ENCODE measurements around the gene SYT12.

Gene SYT12

GRCh38 chr11:67085617-67086016 is 62.7 kb downstream of the SYT12 start:
- Histone ChIP-seq H3K9ac (ENCODE audit: low read depth, low read length) (no peak overlapping the region), H3K27me3 (ENCODE audit: control insufficient read depth, insufficient read depth, low read length) (peaks cover 6% of the 10 kb centered on the region), H3K4me2 (ENCODE audit: low read length) (no peak overlapping the region), H3K9me3 (replicated peaks; ENCODE audit: low read length) (no peaks in the 10 kb centered on the region), H3K4me1 (ENCODE audit: control insufficient read depth, insufficient read depth, low read length) (peaks cover 6% of the 10 kb centered on the region), H3K4me3 (ENCODE audit: low read length) (no peak overlapping the region), H3K36me3 (ENCODE audit: insufficient read depth, low read length) (no peaks in the 10 kb centered on the region)

GRCh38 chr11:67090717-67091116 is 67.8 kb downstream of the SYT12 start:
- H3K36me3 ChIP-seq (ENCODE audit: insufficient read depth, low read length): no peaks in the 10 kb centered on the region
- H3K4me3 ChIP-seq (ENCODE audit: low read length): no peak overlapping the region
- H3K9me3 ChIP-seq (replicated peaks; ENCODE audit: low read length): no peaks in the 10 kb centered on the region
- no peaks in the 10 kb centered on the region for H3K4me1 ChIP-seq (ENCODE audit: control insufficient read depth, insufficient read depth, low read length)
- no peak overlapping the region for H3K4me2 ChIP-seq (ENCODE audit: low read length)
- H3K9ac ChIP-seq (ENCODE audit: low read depth, low read length): no peak overlapping the region
- H3K27me3 ChIP-seq (ENCODE audit: control insufficient read depth, insufficient read depth, low read length): peaks cover 12% of the 10 kb centered on the region

GRCh38 chr11:67095214-67095507 is 72.2 kb downstream of the SYT12 start:
- Histone ChIP-seq H3K4me3 (ENCODE audit: low read length) (no peak overlapping the region), H3K4me2 (ENCODE audit: low read length) (no peak overlapping the region), H3K9me3 (replicated peaks; ENCODE audit: low read length) (no peaks in the 10 kb centered on the region), H3K36me3 (ENCODE audit: insufficient read depth, low read length) (no peaks in the 10 kb centered on the region), H3K4me1 (ENCODE audit: control insufficient read depth, insufficient read depth, low read length) (no peaks in the 10 kb centered on the region), H3K27me3 (ENCODE audit: control insufficient read depth, insufficient read depth, low read length) (peaks cover 19% of the 10 kb centered on the region), H3K9ac (ENCODE audit: low read depth, low read length) (no peak overlapping the region)

- Histone ChIP-seq H3K4me3 (ENCODE audit: low read length) (no peak overlapping the region), H3K4me1 (ENCODE audit: control insufficient read depth, insufficient read depth, low read length) (no peaks in the 10 kb centered on the region), H3K36me3 (ENCODE audit: insufficient read depth, low read length) (no peaks in the 10 kb centered on the region), H3K4me2 (ENCODE audit: low read length) (no peak overlapping the region), H3K9me3 (replicated peaks; ENCODE audit: low read length) (no peaks in the 10 kb centered on the region), H3K27me3 (ENCODE audit: control insufficient read depth, insufficient read depth, low read length) (peaks cover 15% of the 10 kb centered on the region), H3K9ac (ENCODE audit: low read depth, low read length) (no peak overlapping the region)
Observed at GRCh38 chr11:67098799-67099429, 76.0 kb downstream of the SYT12 start.

- Histone ChIP-seq H3K4me2 (ENCODE audit: low read length) (no peak overlapping the region), H3K9me3 (replicated peaks; ENCODE audit: low read length) (no peaks in the 10 kb centered on the region), H3K4me1 (ENCODE audit: control insufficient read depth, insufficient read depth, low read length) (no peaks in the 10 kb centered on the region), H3K27me3 (ENCODE audit: control insufficient read depth, insufficient read depth, low read length) (peaks cover 15% of the 10 kb centered on the region), H3K4me3 (ENCODE audit: low read length) (no peak overlapping the region), H3K9ac (ENCODE audit: low read depth, low read length) (no peak overlapping the region), H3K36me3 (ENCODE audit: insufficient read depth, low read length) (no peaks in the 10 kb centered on the region)
Observed at GRCh38 chr11:67099831-67100324, 76.9 kb downstream of the SYT12 start.
